ENCODE measurements around the gene ABCB1.
"Not testable (repeated sequence)": the region's sequence is repeated elsewhere in the genome, so short reads cannot be mapped to it uniquely, and the experiment has no call there.

Gene ABCB1

DNA sequence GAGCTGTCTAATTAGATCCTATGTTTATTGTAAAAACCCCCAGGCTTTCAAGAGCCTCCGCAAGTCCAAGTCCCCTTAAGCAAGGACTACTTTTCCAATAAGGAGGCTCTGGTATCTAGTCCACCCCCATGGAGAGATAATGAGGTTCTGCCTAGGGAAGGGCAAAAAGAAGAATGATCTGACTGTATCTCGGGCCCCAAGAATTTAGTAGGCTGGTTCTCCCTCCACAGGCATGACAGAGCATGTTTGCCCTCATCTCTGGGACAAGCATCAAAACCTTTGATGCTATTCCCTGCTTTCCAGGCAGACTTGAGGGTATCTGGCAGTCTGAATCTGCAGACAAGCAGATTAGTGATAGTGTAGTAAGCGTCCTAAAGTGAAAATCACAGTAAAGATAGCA lies 19.0 kb downstream of the ABCB1 start:
- H3K27ac ChIP-seq, result no peak overlapping the region
- DNase-seq (ENCODE audit: low read depth, low spot score), result no peak

GRCh38 chr7:87580636-87581035 lies 20.0 kb downstream of the ABCB1 start:
- H3K27ac ChIP-seq, result no peak overlapping the region

DNA sequence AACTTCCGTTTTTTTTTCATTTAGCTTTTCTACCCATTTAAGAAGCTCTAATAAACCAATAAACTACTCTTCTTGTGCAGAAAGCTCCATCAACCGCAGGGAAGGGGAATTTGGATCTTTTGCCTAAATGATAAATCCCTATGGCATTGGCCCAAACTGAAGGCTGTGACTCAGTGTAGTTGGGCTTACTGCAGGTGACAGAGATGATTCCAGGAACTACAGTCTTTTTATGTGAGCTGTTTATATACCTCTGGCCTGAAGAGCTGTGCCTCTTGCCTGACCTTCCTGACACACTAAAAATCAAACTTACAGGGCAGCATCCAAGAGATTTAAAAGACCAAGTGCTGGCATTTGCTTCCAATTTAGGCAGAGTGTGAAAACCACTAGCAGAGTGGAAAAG lies 25.2 kb downstream of the ABCB1 start:
- DNase-seq (ENCODE audit: low read depth, low spot score), result no peak
- H3K27ac ChIP-seq, result no peak overlapping the region

More at GRCh38 chr7:87580636-87581035, 20.0 kb downstream of the ABCB1 start:
- no peak for DNase-seq (ENCODE audit: low read depth, low spot score)

DNA sequence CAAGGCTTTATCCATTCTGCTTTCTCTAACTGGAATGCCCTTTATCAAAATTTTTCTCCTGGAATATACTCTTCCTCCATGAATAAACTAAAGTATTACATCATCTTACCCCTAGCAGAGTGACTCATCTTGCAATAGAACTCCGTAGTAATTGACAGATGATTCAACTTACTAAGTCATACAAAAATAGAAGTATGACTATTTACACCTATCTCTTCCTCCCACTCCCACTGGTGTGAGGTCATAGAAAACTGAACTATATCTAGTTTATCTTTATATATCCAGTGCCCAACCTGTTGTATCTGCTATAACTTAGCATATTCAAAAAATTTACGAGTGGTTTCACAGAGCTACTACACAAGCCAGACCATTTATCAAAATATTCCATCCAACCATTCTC lies 26.1 kb downstream of the ABCB1 start:
- H3K27ac ChIP-seq, result no peak overlapping the region
- DNase-seq (ENCODE audit: low read depth, low spot score), result peak; percentile 50

GRCh38 chr7:87572513-87572912 lies 28.2 kb downstream of the ABCB1 start:
- DNase-seq (ENCODE audit: low read depth, low spot score); H3K27ac ChIP-seq: not testable (repeated sequence)

DNA sequence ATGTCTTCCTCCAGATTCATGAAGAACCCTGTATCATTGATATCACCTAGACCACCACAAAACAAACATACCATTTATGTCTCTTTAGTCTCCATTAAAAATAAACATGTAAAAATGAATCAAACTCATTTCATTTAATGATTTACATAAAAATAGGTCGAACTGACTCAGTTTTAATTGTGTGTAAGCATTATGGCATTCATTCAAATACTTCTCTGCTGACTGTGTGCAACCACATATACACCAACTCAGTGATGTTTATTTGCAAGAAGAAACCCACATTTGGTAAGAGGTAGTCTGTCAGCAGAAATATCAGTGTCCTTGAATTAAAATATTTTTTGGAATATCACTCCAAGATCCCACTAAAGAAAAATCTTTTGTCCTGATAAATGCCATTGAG lies 30.5 kb downstream of the ABCB1 start:
- H3K27ac ChIP-seq, result no peak overlapping the region
- DNase-seq (ENCODE audit: low read depth, low spot score), result peak; percentile 41

GRCh38 chr7:87567052-87567451 lies 33.6 kb downstream of the ABCB1 start:
- DNase-seq (ENCODE audit: low read depth, low spot score), result no peak
- no peak overlapping the region for H3K27ac ChIP-seq

GRCh38 chr7:87566311-87566900 lies 34.3 kb downstream of the ABCB1 start:
- no peak for DNase-seq (ENCODE audit: low read depth, low spot score)
- H3K27ac ChIP-seq, result no peak overlapping the region

- no peak overlapping the region for H3K27ac ChIP-seq
- DNase-seq (ENCODE audit: low read depth, low spot score), result no peak
These were observed 34.8 kb downstream of the ABCB1 start for GRCh38 chr7:87565877-87566276.

DNA sequence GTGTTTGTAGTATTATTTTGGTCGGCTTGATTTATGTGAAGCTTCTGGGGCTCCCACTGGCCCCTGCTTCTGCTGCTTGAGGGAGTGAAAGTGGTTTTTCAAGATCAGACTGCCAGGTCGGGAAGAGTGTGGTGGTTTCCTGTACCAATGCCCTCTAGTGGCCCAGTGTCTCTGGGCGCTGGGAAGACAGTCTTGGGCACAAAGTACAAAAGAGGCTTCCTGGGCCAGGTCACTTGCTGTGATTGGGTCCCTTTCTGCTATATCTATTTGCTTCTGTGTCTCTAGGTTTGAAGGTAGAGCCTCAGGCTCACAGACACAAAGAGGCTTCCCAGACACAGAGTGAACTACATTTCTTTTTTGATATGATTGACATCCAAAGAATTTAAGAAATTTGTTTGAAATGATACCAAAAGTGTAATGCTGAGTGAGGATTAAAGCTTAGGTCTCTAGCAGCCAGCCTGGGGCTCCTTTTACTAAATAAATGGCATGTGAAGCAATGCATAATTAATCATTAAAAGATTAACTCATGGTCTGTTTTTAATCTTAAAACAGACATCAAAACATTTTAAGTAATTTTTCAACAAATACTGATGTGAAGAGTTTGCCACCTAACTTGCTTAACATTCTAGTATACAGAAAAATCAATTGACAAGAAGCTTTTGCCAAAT lies 36.3 kb downstream of the ABCB1 start:
- DNase-seq (ENCODE audit: low read depth, low spot score), result no peak
- H3K27ac ChIP-seq, result no peak overlapping the region

DNA sequence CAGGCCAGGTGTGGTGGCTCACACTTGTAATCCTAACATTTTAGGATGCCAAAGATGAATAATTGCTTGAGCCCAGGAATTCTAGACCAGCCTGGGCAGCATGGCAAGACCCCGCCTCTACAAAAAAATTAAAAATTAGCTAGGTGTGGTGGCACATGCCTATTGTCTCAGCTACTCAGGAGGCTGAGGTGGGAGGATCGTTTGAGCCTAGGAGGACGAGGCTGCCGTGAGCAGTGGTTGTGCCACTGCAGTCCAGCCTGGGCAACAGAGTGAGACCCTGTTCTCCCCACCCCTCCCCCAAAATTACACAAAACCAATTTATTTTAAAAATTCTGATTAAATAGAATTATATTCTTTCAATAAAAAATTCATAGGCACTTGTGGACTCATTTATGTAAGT lies 39.0 kb downstream of the ABCB1 start:
- no peak for DNase-seq (ENCODE audit: low read depth, low spot score)
- no peak overlapping the region for H3K27ac ChIP-seq

DNA sequence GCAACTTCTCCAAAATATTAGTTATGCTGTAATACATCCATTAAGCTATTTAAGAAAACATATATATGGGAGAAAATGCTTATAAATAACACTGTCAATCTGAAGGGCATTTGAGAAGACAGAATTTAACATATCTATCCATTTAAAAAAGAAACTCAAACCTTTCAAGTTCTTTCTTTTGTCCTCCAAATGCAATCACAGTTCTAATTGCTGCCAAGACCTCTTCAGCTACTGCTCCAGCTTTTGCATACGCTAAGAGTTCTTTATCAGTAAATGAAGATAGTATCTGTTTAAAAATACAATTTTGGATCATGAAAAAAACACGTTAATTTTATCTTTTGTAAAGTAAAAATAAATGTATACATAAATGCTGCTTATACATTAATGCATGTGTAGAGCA lies 39.6 kb downstream of the ABCB1 start:
- DNase-seq (ENCODE audit: low read depth, low spot score), result no peak
- no peak overlapping the region for H3K27ac ChIP-seq

- DNase-seq (ENCODE audit: low read depth, low spot score), result no peak
- no peak overlapping the region for H3K27ac ChIP-seq
These were observed 48.3 kb downstream of the ABCB1 start for GRCh38 chr7:87552351-87552900.

- DNase-seq (ENCODE audit: low read depth, low spot score), result no peak
- no peak overlapping the region for H3K27ac ChIP-seq
These were observed 52.4 kb downstream of the ABCB1 start for GRCh38 chr7:87548123-87548919.

DNA sequence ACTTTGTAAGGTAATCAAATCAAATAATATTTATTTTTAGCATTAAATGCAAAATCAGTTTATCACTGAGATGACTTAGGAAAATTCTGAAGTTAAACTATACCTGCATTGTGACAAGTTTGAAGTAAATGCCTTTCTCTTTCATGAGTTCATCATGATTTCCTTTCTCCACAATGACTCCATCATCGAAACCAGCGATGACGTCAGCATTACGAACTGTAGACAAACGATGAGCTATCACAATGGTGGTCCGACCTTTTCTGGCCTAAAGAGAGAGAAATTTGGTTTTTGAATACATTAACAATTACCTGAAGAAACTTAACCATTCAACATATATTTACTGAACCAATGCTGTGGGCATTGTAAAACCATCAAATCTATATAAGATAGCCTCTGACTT lies 54.9 kb downstream of the ABCB1 start:
- no peak overlapping the region for H3K27ac ChIP-seq
- DNase-seq (ENCODE audit: low read depth, low spot score), result no peak

DNA sequence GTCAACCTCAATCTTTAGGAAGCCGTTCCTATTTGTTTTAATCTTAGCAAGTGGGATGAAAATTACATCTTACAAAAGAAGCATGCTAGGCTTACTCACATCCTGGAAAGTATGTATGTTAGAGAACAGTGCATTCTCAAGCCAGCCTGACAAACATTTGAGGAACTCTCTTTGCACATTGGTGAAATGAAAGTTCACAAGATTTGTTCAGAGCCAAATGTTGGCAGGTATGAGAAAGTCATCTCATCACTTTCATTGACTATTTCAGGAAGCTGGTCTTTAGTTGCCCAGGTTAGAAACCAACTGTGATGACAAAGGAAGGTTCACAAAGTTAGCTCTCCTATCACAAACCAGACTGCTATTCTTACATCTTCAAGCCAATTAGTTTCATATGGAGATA lies 57.1 kb downstream of the ABCB1 start:
- no peak for DNase-seq (ENCODE audit: low read depth, low spot score)
- no peak overlapping the region for H3K27ac ChIP-seq

GRCh38 chr7:87541648-87542047 lies 59.0 kb downstream of the ABCB1 start:
- no peak for DNase-seq (ENCODE audit: low read depth, low spot score)
- H3K27ac ChIP-seq, result no peak overlapping the region

- H3K27ac ChIP-seq, result no peak overlapping the region
- DNase-seq (ENCODE audit: low read depth, low spot score), result no peak
These were observed 62.6 kb downstream of the ABCB1 start for GRCh38 chr7:87538052-87538451.

- H3K27ac ChIP-seq, result no peak overlapping the region
- no peak for DNase-seq (ENCODE audit: low read depth, low spot score)
These were observed 66.6 kb downstream of the ABCB1 start for GRCh38 chr7:87534072-87534471.

GRCh38 chr7:87530126-87530525 lies 70.6 kb downstream of the ABCB1 start:
- H3K27ac ChIP-seq, result no peak overlapping the region
- no peak for DNase-seq (ENCODE audit: low read depth, low spot score)

GRCh38 chr7:87528730-87529129 lies 72.0 kb downstream of the ABCB1 start:
- H3K27ac ChIP-seq, result no peak overlapping the region
- DNase-seq (ENCODE audit: low read depth, low spot score), result no peak
